HG03060 (cell line): ENCODE measurements around the gene SCPEP1.

Source experiments
- ATAC-seq: cut with Tn5 transposase; IDR thresholded peaks from one replicate; pipeline ENCODE4 v1.9.1; 2021; ENCODE audit warnings: low read depth, moderate number of reproducible peaks; ENCODE audit not compliant: unreplicated experiment

The SCPEP1 gene

DNA sequence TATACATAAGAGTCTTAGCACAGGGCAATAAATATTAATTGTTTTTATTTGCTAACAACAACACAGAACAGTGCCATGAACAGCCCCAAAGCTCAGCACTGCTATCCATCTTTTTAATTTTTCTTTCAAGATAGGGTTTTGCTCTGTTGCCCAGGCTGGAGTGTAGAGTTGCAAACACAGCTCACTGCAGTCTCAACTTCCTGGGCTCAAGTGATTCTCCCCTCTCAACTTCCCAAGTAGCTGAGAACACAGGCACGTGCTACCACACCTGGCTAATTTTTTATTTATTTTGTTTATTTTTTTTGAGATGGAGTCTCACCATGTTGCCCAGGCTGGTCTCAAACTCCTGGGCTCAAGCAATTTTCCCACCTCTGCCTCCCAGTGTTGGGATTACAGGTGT lies 59.5 kb downstream of the SCPEP1 start:
- no peak for ATAC-seq

DNA sequence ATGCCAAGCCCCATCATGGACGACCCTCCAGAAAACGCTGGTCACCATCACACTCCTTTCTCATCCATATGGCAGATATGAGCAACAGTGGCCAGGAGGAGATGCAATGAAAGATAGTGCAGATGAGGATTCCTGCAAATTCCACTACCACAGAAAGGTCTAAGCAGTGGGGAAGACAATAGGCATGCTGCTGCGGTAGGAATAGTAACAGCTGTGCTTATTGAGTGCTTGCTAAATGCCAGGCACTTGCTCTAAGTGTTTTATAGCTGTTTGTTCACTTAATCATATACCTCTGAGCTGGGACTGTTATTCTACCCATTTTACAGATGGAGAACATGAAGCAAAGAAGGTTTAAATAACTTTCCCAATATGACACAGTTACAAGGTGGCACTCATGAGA lies 60.6 kb downstream of the SCPEP1 start:
- no peak for ATAC-seq

DNA sequence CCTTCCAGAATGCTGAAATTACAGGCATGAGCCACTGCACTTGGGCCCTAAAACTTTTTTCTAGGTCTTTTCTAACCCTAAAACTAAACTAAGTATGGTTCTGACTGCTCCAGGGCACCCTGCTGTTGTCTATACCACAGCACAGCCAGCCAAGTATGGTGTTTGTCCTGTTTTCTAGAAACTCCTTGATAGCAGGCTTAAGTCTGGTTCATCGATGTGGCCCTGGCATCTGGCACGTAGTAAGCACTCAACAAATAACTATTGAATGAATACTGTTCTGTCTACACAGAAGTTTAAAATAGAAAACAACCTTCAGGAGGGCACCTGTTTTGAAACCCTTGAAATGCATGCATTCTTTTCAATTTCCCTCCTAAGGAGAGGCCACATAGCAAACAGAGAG lies 62.6 kb downstream of the SCPEP1 start:
- no peak for ATAC-seq

DNA sequence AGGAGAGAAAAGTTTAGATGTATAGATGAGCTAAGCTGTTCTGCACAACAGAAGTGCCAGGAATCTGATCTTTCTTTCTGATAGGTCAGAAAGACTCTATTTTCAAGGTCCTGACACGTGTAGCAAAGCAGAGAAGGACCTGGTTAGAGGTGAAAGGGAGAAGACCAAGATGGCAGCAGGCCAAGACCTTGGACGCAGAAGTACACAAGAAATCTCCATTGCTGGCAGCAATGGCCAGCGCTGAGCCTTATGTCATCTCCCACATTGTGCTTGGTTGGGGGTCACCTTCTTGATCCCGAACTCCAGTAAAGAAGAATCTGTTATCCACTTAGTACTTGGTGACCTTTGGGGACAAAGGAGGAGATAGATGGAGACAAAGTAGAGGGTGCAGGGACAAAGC lies 65.3 kb downstream of the SCPEP1 start:
- ATAC-seq = no peak

DNA sequence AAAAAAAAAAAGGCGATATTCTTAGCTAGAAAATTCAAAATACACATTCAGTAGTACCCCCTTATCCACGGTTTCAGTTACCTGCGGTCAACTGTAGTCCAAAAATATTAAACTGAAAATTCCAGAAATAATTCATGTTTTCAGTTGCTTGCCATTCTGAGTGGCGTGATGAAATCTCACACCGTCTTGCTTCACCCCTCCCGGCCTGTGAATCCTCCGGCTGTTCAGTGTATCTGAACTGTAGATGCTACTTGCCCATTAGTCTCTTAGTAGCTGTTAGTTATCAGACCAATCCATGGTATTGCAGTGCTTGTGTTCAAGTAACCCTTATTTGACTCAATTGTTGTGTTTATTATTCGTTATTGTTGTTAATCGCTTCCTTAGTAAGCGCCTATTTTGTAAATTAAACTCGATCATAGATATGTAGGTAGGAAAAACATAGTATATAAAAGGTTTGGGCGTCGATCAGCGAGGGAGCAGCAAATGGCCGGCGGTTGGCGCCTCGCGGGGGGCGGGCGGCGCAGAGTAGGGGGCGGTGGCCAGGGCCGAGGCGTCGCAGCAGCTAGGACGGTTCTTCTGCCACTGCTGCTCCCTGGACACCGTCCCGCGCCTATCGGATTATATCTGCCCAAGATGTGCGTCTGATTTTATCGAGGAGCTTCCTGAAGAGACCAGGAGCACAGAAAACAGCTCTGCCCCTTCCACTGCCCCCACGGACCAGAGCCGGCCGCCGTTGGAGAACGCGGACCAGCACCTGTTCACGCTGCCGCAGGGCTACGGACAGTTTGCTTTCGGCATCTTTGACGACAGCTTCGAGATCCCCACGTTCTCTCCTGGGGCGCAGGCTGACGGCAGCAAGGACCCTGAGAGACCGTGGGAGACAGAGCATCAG lies 67.3 kb downstream of the SCPEP1 start:
- ATAC-seq = no peak

DNA sequence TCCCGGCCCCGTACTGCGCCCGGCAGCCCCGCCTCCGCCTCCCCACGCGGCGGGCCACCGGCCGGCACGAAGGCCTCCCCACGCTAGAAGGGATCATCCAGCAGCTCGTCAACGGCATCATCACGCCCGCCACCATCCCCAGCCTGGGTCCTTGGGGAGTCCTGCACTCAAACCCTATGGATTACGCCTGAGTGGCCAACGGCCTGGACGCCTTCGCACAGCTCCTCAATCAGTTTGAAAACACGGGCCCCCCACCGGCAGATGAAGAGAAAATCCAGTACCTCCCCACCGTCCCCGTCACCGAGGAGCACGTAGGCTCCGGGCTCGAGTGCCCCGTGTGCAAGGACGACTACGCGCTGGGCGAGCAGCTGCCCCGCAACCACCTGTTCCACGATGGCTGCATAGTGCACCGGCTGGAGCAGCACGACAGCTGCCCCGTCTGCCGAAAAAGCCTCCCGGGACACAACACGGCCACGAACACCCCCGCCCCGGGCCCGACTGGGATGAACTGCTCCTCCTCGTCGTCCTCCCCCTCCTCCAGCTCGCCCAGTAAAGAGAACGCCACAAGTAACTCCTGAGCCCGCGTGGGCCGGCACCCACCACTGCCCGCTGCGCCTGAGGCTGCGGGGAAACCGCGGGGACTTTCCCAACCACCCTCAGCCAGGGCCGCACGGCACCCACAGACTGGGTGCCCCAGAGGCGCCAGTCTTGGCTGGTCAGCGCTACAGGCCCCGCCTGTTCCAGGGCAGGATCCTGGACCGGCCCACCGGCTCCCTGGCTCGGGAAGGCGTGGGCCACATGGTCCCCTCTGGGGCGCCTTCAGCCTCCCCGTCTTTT lies 68.2 kb downstream of the SCPEP1 start:
- ATAC-seq = no peak

DNA sequence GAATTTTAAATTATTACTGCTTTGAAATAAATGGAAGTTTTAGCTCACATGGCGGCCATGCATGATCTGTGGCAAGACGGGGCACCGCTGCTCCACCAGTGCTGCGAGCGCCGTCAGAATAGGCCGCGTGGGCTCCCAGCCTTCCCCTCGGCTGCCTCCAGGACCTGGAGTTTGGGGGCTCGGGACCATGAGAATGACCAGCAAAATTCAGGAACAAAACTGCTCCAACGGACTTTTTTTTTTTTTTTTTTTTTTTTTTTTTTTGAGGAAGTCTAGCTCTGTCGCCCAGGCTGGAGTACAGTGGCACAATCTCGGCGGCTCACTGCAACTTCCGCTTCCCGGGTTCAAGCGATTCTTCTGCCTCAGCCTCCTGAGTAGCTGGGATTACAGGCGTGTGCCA lies 68.8 kb downstream of the SCPEP1 start:
- no peak for ATAC-seq

DNA sequence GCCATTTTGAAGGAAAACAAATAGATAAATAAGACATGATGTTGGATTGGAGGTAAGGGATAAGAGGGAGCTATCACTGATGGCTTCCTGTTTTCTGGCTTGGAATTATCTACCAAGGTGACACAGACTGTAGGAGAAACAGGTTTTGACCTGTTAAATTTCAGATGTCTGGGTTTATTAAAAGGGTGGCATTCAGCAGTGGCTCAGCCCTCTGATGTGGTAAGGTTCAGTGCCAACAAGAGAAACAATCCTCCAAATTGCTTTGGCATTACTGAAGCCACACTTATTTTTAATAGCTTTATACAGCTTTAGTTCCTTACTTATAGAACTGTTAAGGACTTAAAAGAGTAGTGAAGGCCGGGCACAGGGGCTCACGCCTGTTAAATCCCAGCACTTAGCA lies 70.2 kb downstream of the SCPEP1 start:
- no peak for ATAC-seq

DNA sequence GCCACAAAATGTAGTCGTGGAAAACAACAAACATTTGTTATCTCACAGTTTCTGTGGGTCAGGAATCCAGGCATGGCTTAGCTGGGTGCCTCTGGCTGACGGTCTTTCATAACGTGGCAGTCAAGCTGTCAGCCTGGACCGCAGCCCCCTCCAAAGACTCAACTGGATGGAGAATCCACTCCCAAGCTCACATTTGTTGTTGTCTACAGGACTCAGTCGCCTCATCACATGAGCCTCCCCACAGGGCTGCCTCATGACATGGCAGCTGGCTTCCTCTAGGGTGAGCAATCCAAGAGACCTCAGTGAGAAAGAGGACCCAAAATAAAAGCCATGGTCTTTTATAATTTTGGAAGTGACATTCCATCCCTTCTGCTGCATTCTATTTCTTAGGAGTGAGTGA lies 72.4 kb downstream of the SCPEP1 start:
- ATAC-seq = no peak

DNA sequence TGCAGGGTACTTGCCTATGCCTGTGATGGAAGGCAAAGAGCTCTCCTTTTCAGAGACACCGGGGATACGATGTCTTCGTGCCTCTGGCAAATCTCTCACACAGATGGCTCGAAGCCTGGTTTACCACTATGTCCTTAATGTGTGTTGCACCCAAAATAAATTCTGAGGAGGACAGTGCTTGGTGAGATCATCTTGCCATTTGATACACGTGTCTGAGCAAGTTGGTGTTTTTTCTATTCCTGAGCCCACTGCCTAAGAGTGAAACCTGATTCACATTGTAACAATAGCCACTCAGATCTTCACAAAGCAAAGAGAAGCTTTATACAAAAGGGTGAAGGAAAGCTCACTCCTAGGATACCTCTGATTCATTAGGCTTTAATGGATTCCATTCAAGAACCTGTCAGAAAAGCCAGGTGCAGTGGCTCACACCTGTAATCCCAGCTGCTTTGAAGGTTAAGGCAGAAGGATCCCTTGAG lies 74.0 kb downstream of the SCPEP1 start:
- ATAC-seq = no peak
